IPS DF 6.9 (cell line): Measurements from ENCODE around the gene ANKRD44.

Experiments used
- DNase-seq: peaks from one replicate; pipeline ENCODE4 v3.0.0-alpha.2; 2013; ENCODE audit warnings: low read depth, low spot score
- H3K27ac ChIP-seq: one replicate; pipeline ENCODE4 v1.5.1; 2013; ENCODE audit warnings: low read length, control low read depth
- H3K27me3 ChIP-seq: 2 replicates; pipeline ENCODE4 v1.6.1; 2013; ENCODE audit warnings: mild to moderate bottlenecking, low read length; ENCODE audit not compliant: control insufficient read depth, insufficient read depth
- H3K36me3 ChIP-seq: 2 replicates; pipeline ENCODE4 v1.6.1; 2013; ENCODE audit warnings: low read length; ENCODE audit not compliant: control insufficient read depth, insufficient read depth
- H3K4me1 ChIP-seq: 2 replicates; pipeline ENCODE4 v1.6.1; 2013; ENCODE audit warnings: low read length; ENCODE audit not compliant: control insufficient read depth, insufficient read depth
- H3K4me3 ChIP-seq: 2 replicates; pipeline ENCODE4 v1.5.1; 2013; ENCODE audit warnings: mild to moderate bottlenecking, low read length
- H3K9me3 ChIP-seq: 2 replicates; pipeline ENCODE4 v1.6.1; 2013; ENCODE audit warnings: low read length, inconsistent platforms; ENCODE audit not compliant: control insufficient read depth, insufficient read depth
- WGBS: extraction: QIAGEN DNeasy Blood & Tissue Kit; methylation state at CpG from one replicate; pipeline ENCODE4 v1.1.7; 2013; ENCODE audit warnings: mixed read lengths, missing lambda C conversion rate; ENCODE audit not compliant: insufficient read length, insufficient coverage; 5-methylcytosine and 5-hydroxymethylcytosine counted together

The ANKRD44 gene

DNA sequence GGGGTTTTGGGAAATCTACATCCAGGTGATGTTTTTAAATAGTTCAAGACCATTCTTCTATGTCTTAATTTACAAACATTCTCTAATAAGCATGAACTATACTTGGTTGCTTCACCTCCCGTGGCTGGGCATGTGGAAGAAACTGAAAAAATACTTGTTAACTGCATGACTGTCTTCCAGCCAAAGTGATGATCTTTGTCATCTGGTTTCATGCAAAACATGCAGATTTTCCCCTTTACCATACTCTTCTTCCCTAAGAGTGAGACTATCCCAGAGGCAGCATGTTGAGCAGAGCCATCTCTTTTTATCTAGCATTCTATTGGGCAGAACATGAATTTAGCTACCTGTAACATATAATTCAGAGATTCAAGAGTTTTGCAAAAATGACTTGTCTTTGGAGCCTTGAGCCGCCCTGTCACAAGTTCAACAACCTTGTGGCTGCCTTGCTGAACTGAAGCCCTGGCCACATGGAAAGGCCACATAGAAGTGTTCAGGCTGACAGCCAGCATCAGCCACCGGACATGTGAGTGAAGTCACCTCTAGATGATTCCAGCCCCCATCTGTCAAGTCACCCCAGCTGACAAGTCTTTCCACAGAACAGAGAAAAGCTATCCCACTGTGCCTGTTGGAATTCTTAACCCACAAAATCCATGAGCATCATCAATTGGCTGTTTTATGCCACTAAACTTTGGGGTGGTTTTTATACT is 142.8 kb downstream of the ANKRD44 start:
- no peaks in the 10 kb centered on the region for H3K9me3 ChIP-seq
- H3K4me3 ChIP-seq, result no peak overlapping the region
- no peak overlapping the region for H3K27ac ChIP-seq
- peaks cover 9% of the 10 kb centered on the region; the same call in 1 of the 2 replicates for H3K4me1 ChIP-seq
- H3K27me3 ChIP-seq, result no peaks in the 10 kb centered on the region
- DNase-seq, result no peak
- no peaks in the 10 kb centered on the region for H3K36me3 ChIP-seq
- WGBS, result no CpG with 5 or more reads among the region's 3 CpGs

DNA sequence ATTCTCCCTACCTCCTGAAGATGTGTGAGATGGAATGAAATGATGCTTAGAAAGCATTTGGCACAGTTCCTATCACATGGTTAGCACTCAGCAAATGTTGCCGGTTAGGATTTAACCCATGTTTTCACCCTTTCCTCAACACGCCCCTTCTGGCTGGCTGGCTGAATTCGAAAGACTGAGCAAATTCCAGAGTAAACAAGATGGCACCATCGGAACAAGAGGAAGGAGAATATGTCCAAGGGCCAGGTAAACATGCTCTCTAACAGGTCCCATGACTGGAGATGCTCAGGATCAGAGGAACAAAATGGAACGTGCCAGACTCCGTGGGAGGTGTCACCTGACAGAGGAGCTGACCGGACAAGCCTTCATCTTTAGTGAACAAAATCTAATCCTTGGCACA is 145.6 kb downstream of the ANKRD44 start:
- no peak for DNase-seq
- H3K27me3 ChIP-seq, result no peaks in the 10 kb centered on the region
- no peak overlapping the region for H3K4me3 ChIP-seq
- H3K36me3 ChIP-seq, result no peaks in the 10 kb centered on the region
- H3K4me1 ChIP-seq, result peaks cover 9% of the 10 kb centered on the region; the same call in 1 of the 2 replicates
- no peaks in the 10 kb centered on the region for H3K9me3 ChIP-seq
- no CpG with 5 or more reads among the region's 7 CpGs for WGBS
- no peak overlapping the region for H3K27ac ChIP-seq

DNA sequence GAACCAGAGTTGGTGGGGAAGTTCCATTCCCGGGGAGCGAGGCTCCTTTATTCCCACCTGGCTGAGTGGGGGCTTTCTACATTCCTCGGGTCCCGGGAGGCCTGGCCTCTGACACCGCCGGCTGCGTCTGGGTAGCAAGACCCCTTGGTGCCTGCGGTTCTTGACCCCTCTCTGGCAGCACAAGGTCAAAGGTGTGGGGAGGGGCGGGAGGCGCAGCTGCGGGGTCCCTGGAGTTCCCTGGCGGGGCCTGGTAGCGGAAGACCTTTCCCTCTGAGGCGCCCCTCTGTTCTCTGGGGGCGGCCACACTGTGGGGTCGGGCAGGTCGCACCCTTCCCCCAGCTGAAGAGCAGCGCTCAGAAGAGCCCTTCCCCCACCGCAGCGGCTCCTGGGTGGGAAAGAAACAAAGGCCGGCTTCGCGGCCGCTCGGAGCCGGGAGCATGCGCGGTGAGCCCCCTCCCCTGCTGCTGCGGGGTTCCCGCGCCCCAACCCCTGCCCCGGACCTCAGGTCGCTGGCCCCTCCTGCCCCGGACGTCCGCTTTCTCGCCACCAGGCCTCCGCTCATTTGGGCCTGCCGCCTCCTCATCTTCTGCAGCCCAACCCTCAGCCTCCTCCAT is 146.3 kb downstream of the ANKRD44 start:
- Histone ChIP-seq H3K9me3 (no peaks in the 10 kb centered on the region), H3K27ac (no peak overlapping the region), H3K4me3 (peak overlapping the region; percentile 8; the same call in 1 of the 2 replicates), H3K4me1 (peaks cover 9% of the 10 kb centered on the region; the same call in 1 of the 2 replicates), H3K36me3 (no peaks in the 10 kb centered on the region), H3K27me3 (no peaks in the 10 kb centered on the region)
- WGBS, result no CpG with 5 or more reads among the region's 39 CpGs
- DNase-seq, result peak; percentile 27

DNA sequence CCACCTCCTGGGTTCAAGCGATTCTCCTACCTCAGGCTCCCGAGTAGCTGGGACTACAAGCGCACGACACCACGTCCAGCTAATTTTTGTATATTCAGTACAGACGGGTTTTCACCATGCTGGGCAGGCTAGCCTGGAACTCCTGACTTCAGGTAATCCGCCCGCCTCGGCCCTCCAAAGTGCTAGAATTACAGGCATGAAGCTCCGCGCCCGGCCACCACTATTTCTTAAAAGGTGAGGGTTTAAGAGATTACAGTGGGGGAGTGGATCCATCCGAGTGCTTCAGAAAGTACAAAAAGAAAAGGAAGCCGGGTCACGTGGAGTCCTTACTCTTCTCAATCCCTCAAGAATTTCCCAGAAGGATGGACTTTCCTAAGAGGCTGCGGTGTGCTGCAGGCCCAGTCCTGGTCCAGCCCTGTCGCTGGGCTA is 146.9 kb downstream of the ANKRD44 start:
- WGBS, result no CpG with 5 or more reads among the region's 17 CpGs
- Histone ChIP-seq H3K4me1 (peaks cover 9% of the 10 kb centered on the region; the same call in 1 of the 2 replicates), H3K27me3 (no peaks in the 10 kb centered on the region), H3K9me3 (no peaks in the 10 kb centered on the region), H3K27ac (no peak overlapping the region), H3K36me3 (no peaks in the 10 kb centered on the region), H3K4me3 (no peak overlapping the region)
- no peak for DNase-seq

DNA sequence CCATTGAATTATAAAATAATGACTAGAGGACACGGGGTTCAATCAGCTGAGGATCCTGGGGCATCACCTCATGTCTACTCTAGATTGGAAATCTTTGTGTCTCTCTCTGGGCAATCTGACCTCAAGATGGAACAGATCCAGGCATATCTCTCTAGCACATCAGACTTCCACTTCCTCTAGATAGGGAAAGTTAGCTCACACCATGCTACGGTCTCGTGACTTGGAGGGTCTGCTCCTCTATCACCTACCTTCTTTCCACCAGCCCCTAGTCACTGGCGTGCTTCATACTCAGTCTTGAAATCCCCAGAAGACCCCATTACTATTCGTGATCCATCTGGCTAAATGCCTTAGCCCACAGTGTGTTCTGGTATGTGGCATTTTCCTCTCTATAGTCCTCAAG is 148.8 kb downstream of the ANKRD44 start:
- no peak for DNase-seq
- no peaks in the 10 kb centered on the region for H3K27me3 ChIP-seq
- H3K27ac ChIP-seq, result no peak overlapping the region
- peaks cover 9% of the 10 kb centered on the region; the same call in 1 of the 2 replicates for H3K4me1 ChIP-seq
- H3K4me3 ChIP-seq, result no peak overlapping the region
- WGBS, result no CpG with 5 or more reads among the region's 5 CpGs
- no peaks in the 10 kb centered on the region for H3K36me3 ChIP-seq
- H3K9me3 ChIP-seq, result no peaks in the 10 kb centered on the region

DNA sequence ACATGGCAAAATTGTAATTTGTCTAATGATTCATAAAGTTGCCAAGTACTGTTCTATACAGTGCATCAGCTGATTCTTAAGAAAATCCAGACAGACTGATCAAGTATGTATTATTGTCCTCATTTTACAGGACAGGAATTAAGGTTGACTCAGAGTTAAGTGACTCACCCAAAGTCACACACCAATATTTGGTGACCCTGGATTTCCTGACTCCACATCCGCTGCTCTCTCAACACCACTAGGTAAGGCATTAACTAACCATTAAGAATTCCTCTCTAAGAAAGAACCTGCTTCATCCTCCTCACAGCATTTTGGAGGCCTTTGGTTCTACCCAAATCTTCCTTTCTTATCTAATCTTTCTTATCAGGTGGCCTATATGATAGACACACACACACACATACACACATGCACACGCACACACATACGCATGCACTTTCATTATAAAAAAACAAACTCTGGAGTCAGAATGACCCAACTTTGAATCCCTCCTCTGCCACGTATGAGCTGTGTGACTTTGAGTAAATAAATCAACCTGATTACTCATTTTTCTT is 150.8 kb downstream of the ANKRD44 start:
- WGBS, result no CpG with 5 or more reads among the region's 4 CpGs
- H3K4me3 ChIP-seq, result no peak overlapping the region
- DNase-seq, result no peak
- H3K27me3 ChIP-seq, result no peaks in the 10 kb centered on the region
- no peaks in the 10 kb centered on the region for H3K9me3 ChIP-seq
- no peaks in the 10 kb centered on the region for H3K36me3 ChIP-seq
- H3K27ac ChIP-seq, result no peak overlapping the region
- H3K4me1 ChIP-seq, result peaks cover 4% of the 10 kb centered on the region; the same call in 1 of the 2 replicates

DNA sequence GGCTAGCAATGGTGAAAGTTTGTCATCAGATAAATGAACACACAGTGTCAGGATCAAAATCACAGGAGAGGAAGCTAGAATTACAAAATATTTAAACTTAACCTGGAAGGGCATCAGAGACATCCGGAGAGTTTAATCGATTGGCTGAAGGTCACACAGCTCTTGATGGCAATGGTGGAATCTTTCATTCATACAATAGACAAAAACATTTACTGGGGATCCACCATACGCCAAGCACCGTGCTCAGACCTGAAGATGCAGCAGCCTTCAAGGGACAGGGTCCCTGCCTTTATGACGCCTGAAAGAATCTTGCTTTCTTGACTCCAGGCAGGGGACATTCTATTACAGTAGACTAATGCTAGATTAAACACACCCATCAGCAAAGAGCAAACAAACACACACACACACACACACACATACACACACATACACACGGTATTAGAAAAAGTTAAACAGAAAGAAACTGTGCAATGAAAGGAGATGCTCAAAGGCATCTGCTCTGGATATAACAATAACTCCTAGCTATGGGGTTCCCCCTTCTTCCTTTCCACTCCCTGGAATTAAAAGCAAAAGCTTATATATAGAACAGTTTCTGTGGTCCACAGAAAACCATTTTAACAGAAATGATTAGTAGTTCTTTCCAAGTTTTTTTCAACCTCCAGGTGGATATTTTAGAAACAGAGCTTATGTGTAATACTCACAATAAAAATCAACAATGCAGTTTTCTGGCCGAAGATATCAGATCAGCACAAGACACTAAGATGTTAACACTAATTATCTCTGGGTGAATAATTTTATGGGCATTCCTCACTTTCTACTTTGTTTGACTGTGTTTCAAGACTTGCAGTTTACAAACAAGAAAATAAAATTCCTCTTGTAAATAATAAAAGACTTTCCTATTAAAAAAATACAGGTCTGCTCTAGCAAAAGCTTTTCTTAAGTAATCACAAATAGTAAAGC is 151.7 kb downstream of the ANKRD44 start:
- Histone ChIP-seq H3K9me3 (no peaks in the 10 kb centered on the region), H3K4me1 (peaks cover 3% of the 10 kb centered on the region; the same call in 1 of the 2 replicates), H3K4me3 (no peak overlapping the region), H3K36me3 (no peaks in the 10 kb centered on the region), H3K27ac (no peak overlapping the region), H3K27me3 (no peaks in the 10 kb centered on the region)
- no peak for DNase-seq
- no CpG with 5 or more reads among the region's 7 CpGs for whole genome bisulfite sequencing

DNA sequence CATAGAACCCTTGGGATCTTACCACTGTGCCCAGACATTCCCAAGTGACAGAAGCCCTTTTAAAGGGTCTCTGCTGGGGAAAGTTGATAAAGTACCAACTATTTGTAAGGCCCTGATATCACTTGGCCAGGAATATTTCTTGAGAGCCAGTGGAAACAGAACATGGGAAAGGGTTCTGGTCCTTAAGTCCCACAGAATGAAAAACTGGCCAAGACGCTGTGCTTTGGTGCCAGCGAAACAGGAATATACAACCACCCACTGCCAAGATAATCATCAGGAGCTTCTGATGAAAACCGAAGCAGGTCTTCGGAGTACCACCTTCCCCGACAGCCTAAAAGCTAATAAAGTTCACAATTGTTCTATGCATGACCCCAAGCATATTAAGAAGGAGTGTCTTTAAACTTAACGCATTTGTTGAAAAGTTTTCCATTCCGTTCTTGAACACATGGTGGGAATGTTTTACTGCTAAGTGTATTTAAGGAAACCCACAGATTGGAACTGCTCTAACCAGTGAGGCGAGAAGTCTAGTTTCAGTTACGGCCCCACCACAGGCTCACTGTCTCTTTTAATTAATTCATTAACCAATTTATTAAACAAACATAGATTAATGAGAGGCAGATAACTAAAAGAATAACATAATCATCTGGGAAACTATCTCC is 152.6 kb downstream of the ANKRD44 start:
- H3K27me3 ChIP-seq, result no peaks in the 10 kb centered on the region
- DNase-seq, result no peak
- H3K27ac ChIP-seq, result no peak overlapping the region
- no CpG with 5 or more reads among the region's 9 CpGs for WGBS
- no peaks in the 10 kb centered on the region for H3K9me3 ChIP-seq
- peaks cover 1% of the 10 kb centered on the region; the same call in 1 of the 2 replicates for H3K4me1 ChIP-seq
- H3K36me3 ChIP-seq, result no peaks in the 10 kb centered on the region
- H3K4me3 ChIP-seq, result no peak overlapping the region

DNA sequence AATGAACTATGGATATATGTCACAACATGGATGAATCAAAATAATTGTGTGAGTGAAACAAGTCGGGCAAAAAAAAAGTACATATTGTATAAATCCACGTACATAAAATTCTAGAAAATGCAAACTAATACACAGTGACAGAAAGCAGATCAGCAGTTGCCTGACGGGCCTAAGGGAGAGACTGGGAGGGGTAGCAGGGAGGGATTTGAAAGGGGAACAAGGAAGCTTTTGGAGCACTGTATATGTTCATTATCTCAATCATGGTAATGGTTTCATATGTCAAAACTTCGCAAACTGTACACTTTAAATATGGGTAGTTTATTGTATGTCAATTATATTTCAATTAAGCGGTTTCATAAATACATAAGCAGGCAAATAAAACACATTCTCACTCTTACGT is 153.8 kb downstream of the ANKRD44 start:
- Histone ChIP-seq H3K4me1 (no peaks in the 10 kb centered on the region), H3K4me3 (no peak overlapping the region), H3K9me3 (no peaks in the 10 kb centered on the region), H3K27ac (no peak overlapping the region), H3K27me3 (no peaks in the 10 kb centered on the region), H3K36me3 (no peaks in the 10 kb centered on the region)
- DNase-seq, result no peak
- no CpG with 5 or more reads among the region's 6 CpGs for WGBS
